HS-5 (cell line): ENCODE data around the gene C2.
A peak's percentile ranks its signal among the peaks of the same experiment; 100 is the strongest.
"Not testable (repeated sequence)": the region's sequence is repeated elsewhere in the genome, so short reads cannot be mapped to it uniquely, and the experiment has no call there.

Source experiments
- DNase-seq: peaks from one replicate; pipeline ENCODE4 v3.0.0-alpha.2; 2012; ENCODE audit warnings: low read depth

Gene C2

DNA sequence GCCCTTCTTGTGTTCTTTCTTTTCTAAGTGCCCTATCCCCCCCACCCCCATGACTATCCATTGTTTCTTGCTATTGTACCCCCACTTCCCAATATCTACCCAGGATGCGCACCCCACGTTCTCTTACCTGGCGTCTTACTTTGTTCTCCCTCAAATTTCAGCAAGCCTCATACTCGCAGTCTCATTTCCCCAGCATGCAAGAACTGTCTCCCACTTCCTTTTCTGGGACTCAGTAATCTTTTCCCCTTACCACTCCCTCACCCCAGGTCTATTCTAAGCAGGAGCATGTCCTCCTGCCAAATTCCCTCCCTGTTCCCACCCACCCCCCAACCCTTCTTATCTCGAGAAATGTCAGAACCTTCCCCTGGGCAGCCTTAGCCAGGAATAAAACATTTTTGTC lies 28.3 kb upstream of the C2 start:
- DNase-seq = no peak

DNA sequence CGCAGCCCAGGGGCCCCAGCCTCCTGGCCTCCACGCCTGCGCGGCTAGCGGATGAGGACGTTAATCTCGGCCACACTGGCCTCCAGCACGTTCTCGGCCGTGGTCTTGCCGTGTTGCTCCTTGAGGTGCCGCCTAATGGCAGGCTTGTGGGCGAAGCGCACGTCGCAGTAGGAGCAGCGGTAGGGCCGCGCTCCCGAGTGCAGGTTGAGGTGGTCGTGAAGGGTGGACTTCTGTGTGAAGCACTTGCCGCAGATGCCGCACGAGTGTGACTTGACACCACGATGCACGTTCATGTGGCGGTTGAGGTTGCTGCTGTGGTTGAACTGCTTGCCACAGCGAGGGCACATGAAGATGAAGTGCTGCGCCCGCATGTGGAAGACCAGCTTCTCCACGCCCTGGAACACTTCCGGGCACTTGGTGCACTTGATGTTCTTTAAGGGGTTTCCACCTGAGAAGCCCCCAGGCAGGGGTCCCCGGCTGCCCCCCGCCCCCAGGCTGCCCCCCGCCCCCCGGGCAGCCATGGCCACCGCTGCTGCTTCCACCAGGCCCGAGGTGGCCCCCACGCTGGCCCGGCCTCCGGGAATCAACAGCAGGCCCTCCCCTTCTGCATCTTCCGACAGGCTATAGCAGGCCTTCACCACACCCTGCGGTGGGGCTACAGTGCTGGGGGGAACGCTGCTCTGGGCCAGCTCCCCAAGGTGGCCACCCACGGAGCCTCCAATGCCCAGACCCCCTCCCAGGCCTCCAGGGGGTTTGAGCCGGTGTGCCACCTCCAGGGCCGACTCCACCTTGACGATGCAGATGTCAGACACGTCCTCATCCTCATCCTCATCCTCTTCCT lies 27.4 kb upstream of the C2 start:
- no peak for DNase-seq

DNA sequence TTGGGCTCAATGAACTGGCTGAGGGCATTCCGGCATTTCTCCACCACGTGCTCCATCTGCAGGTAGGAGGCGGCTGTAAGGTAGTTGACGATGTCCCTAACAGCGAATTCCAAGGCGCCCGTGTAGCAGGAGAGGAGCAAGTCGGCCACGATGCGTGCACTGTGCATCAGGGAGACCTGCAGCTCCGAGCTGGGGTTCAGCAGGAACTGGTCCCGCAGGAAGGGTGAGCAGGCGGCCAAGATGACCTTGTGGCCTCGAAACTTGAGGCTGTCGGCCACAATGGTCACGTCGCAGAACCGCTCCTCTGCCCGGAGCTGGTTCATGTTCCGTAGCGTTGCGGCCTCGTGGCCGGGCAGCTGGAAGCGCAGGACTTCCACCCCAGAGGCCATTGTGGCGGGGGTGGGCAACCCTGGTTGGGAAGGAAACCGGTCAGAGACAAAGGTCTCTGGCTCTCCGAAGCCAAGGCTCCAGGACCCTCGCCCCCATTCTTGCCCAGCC lies 26.6 kb upstream of the C2 start:
- DNase-seq = no peak

DNA sequence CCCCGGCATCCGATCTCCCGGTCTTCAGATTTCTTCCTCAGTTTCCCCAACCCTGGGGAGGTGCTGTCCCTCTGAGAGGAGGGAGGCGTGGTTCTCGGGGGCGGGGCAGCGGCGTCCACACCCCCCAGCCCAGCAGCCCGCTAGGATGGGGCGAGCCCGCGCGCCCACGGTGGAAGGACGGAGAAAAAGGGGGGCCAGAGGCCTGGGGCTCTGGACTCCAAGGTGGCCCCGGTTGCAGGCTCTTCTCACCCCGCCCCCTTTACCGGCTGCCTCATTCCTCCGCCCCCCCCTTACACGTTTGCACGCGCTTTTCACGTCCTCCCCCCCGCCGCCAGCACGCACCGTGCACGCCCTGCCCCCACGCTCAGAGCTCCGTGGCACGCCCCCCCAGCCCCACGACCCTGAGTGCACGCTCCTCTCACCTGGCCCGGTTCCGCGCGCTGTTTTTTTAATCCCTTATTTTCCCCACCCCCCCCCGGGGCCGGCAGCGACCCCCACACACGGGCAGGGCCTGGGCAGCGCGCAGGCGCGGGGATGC lies 26.0 kb upstream of the C2 start:
- no peak for DNase-seq

DNA sequence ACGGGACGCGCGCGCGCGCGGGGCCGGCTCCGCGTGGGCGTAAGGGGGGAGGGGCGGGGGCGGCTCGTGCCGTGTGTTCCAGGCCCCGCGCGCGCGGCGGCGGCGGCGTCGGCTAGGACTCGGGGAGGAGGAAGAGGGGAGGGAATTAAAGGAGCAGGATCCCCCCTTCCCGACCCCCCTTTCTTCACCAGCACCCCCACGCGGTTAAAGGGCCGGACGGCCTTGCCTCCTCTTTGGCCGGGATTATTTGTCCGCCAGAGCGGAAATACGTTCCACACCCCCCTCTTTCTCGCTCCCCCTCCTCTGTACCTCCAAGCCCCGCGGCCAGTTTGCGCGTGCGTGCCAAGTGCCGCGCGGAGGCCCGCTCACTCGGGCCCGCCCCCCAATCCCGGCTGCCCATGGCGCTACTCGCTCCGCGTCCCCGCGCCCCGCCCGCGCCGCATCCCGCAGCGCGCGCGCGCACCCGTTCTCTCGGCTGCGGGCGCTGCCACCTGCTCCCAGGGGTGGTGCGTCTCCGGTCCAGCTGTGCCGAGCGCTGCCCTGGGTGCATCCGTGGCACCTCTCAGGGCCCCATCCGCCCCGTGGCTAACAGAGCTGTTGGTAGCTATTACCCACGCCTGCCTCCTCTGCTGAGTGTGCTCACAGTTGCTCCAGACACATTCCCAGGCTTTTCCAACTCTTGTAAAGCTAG lies 25.4 kb upstream of the C2 start, which contains the start of gene ZBTB12:
Gene ZBTB12, minus strand, starts transcription at position 134 of the 691 bp plus-strand sequence. CDS start 781 bp downstream, outside the sequence.
- peak; percentile 85 for DNase-seq

DNA sequence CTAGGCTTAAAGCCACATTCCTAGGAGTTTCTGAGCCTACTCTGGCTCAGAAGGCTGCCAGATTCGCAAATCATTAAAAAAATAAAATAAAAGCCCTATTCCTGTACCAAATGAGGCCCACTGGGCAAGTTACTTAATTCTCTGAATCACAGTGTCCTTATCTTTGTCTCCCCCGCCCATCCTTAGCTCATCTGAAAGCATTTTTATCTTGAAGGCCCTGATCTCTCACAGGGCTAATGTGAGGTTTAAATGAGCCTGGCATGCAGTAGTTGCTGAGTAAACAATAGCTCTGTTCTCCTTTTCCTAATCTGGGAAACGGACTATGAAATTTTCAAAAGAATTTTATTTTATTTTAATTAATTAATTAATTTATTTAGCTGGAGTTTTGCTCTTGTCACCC lies 23.6 kb upstream of the C2 start:
- no peak for DNase-seq

DNA sequence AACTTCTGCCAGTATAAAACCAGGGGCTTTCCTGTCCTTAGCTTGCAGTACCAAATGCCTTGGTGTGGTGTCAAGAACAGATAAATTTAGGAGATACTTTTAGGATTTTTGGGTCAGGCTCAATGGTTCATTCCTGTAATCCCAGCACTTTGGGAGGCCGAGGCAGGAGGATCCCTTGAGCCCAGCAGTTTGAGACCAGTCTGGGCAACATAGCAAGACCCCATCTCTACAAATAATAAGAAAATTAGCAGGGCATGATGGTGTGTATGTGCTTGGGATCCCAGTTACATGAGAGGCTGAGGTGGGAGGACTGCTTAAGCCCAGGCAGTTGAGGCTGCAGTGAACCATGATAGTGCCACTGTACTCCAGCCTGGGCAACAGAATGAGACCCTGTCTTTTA lies 22.5 kb upstream of the C2 start:
- DNase-seq = no peak

DNA sequence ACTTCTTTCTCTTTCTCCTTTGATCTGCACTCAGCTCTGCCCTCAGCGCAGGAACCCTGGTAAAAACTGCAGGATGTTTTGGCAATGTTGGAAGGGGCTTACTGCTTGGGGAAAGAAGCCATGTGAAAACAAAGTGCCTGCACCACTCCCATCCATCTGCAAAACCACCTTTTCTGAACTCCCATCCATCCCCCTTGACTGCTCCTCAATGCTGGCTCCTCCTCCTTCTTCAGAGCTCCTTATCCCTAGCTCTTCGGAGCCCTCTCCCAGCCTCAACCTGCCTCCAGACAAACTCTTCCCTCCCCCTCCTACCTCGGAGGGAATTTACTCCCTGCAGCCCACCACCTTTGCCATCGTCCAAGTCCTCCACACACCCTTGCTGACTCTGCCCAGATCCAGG lies 21.4 kb upstream of the C2 start:
- DNase-seq = no peak

DNA sequence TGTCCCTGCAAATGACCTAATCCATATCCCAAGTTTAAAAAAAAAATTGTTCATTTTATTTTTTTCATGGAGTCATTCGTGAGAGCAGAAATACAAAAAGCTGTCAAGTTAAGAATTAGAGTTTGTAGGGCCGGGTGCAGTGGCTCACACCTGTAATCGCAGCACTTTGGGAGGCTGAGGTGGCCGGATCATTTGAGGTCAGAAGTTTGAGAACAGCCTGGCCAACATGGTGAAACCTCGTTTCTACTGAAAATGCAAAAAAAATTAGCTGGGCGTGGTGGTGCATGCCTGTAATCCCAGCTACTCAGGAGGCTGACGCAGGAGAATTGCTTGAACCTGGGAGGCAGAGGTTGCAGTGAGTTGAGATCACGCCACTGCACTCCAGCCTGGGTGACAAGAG lies 20.8 kb upstream of the C2 start:
- DNase-seq = not testable (repeated sequence)

DNA sequence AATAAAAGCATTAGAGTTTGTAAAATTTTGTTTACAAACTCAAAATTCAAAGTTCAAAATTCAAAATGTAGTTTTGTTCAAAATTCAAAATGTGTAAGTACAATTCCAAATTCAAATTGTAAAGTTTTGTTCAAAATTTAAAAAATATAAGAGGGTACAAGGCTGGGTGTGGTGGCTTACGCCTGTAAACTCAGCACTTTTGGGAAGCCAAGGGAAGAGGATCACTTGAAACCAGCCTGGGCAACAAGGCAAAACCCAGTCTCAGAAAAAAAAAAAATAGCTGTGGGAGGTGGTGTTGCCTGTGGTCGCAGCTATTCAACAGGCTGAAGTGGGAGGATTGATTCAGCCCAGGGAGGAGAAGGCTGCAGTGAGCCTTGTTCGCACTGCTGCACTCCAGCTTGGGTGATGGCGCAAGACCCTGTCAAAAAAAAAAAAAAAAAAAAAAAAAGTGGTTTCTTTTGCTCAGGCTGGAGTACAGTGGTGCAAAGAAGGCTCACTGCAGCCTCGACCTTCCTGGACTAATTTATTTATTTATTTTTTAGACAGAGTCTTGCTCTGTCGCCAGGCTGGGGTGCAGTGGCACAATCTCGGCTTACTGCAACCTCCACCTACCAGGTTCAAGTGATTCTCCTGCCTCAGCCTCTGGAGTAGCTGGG lies 20.2 kb upstream of the C2 start:
- peak; percentile 31 for DNase-seq

DNA sequence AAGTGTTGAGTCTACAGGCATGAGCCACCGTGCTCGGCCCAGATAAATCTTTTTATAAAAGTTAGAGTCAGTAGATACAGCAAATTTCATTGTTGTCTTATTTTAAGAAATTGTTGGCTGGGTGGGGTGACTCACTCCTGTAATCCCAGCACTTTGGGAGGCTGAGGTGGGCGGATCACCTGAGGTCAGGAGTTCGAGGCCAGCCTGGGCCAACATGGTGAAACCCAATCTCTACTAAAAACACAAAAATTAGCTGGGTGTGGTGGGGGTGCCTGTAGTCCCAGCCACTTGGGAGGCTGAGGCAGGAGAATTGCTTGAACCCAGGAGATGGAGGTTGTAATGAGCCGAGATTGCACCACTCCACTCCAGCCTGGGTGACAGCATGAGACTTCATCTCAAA lies 19.3 kb upstream of the C2 start:
- not testable (repeated sequence) for DNase-seq

DNA sequence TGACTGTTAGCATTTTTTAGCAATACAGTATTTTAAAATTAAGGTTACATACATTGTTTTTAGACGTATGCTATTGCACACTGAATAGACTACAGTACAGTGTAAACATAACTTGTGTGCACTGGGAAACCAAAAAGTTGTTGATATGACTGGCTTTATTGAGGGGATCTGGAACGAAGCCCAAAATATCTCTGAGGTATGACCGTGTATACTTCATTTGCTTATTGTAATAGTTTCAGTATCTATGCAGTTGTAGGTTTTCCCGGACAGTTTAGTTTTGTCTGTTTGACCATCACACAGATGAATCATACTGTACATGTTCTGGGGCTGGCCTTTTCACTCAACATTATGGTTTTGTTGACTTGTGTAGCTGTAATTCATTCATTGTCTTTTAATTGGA lies 18.7 kb upstream of the C2 start:
- DNase-seq = no peak

DNA sequence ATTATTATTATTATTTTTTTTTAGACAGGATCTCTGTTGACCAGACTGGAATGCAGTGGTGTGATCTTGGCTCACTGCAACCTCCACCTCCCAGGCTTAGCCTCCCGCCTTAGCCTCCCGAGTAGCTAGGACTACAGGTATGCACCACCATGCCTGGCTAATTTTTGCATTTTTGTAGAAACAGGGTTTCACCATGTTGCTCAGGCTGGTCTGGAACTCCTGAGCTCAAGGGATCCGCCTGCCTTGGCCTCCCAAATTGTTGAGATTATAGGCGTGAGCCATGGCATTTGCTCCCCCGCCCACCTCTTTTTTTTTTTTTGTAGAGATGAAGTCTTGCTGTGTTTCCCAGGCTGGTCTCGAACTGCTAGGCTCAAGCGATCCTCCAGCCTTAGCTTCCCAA lies 18.2 kb upstream of the C2 start:
- DNase-seq = not testable (repeated sequence)

DNA sequence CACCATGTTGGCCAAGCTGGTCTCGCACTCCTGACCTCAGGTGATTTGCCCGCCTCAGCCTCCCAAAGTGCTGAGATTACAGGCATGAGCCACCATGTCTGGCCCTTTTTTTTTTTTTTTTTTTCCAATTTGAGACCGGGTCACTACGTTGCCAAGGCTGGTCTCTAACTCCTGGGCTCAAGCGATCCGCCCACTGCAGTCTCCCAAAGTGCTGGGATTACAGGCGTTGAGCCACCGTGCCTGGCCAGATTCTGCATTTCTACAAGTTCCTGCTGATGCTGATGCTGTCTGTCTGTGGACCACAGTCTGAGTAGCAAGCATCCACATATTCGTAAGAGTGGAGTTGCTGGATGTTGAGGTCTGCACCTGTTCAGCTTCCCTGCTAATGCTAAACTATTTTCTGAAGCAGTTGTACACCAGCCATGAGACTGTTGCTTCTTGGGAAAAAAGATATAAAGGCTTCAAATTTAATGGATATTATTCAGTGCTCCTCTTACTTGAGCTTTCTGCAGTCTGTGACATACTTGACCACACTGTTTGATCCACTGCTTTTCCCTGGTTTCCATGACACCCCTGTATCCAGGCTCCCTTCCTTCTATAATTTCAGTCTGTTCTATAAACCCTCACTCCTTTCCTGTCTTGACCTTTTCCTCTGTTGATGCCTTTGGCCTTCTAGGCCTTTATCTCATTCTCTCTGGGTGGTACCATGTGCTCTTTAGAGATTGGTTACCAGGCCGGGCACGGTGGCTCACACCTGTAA lies 15.5 kb upstream of the C2 start:
- no peak for DNase-seq

DNA sequence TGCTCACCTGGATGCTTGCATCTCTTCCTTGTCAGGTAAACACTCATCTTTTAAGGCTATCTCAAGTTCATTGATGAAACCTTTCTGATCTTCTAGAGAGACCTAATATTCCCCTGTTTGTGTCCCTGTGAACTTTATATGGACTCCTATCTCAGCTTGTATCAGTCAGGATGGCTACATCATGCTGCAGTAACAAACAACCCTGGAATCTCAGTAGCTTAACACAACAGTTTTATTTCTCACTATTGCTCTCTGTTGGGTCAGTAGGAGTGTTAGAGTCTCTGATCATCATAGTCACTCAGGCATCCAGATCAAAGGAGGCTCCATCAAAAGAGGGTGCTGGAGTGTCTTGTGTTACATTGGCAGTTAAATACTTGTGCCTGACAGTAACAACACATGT lies 12.2 kb upstream of the C2 start:
- DNase-seq = no peak

DNA sequence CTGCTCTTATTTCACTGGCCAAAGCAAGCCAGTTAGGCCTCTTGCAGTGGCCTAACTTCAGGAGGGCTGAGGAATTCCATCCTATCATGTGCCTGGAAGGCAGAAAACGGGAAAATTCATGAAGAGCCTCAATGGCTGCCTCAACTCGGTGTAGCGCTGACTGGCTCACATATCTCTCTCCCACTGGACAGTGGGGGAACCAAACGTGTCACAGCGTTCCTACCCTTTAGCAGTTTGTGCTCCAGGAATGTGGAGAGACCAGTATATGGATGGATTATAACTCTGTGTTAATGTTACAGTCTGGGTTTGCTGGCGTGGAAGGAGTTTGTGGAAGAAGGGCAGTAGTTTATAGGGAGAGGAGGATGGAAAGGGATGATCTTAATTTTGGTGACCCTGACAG lies 11.8 kb upstream of the C2 start:
- no peak for DNase-seq

DNA sequence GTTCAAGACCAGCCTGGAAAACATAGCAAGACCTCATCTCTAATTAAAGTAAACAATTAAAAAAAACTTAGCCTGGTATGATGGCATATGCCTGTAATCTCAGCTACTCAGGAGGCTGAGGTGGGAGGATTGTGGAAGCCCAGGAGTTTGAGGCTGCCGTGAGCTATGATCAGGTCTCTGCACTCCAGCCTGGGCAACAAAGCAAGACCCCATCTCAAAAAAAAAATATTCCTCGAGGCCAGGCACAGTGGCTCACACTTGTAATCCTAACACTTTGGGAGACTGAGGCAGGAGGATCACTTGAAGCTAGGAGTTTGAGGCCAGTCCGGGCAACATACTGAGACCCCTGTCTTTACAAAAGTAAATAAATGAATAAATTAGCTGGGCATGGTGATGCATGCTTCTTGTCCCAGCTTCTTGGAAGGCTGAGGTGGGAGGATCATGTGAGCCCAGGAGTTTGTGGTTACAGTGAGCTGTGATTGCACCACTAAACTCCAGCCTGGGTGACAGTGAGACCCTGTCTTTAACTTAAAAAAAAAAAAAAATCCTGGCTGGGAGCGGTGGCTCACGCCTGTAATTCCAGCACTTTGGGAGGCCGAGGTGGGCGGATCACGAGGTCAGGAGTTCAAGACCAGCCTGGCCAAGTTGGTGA lies 9.3 kb upstream of the C2 start:
- no peak for DNase-seq

DNA sequence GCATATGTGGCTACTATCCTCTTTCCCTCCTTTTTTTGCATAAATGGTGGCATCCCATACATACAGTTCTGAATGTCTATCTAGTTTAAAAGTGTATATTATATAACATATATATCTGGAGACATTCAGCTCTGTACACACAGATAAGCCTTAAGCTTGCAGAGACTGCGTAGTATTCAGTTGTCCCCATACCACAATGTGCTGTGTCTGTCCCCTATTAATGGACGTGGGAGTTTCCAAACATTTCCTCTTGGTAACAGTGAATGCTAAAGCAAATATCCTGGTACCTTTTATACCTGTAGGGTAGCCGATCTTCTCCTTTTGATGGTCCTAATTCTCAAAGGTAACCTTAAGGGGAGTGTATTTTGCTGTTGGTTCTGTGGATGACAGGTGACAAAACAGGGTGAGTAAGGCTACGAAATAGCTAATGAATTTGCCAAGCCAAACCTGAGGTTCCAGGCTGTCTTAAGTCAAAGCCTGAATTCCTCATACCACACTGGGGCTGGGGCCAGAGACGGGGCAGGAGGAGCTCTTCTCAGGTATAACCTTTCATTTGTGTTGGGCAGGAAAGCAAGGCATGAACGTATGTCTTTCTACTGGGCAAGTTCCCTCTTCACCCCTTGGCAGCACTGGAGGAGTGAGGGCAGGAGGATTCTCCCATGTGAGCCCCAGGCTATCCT lies 7.8 kb upstream of the C2 start:
- DNase-seq = no peak

DNA sequence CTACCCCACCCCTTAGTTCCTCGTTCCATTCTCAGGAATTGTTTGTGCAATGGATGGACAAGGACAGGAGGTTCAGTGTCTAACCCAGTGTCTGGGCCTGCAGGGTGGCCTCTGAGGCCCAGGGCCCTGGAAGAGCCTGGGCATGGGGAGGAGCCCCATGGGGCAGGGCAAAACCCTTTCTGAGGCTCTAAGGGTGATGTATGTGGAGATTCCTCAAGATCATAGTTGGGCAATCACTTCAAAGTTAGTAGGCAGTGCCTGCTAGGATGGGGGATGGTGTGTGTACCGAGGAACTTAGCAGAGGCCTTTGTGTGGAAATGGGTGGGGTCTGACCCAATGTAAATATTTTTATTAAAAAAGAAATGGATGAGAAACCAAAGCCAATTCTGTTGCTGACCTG lies 6.7 kb upstream of the C2 start:
- DNase-seq = no peak

DNA sequence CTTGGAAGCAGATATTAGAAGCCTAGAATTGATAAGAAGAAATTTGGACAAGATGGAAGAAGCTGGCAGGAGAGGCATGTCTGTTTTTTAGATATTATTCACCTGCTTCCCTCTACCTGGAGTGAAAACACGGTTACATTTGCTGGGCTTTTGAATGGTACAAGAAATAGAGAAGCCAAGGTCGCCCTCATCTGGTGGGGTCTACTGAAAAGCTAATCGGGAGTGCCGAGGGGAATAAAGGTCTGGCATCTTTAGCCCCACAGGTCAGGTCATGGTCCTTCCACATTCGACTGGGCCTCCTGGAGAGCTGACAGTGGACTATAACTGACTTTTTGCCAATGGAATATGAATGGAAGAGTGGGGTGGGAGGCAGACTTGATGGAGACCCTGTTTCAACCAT lies 4.6 kb upstream of the C2 start:
- no peak for DNase-seq
